GM12864 (cell line): ENCODE data around the gene THAP8.

ENCODE experiments used
- DNase-seq: peaks from one replicate; pipeline ENCODE4 v3.0.0-alpha.2; 2011; ENCODE audit warnings: low read depth
- H3K4me3 ChIP-seq: 2 replicates; pipeline ENCODE4 v1.5.1; 2011; ENCODE audit warnings: mild to moderate bottlenecking, low read depth, low read length, control low read depth
- TF ChIP-seq, protein P1 (sequence below): IDR thresholded peaks from 2 replicates; pipeline ENCODE4 v1.5.1; 2011; ENCODE audit warnings: low read depth, mild to moderate bottlenecking, moderate library complexity, low read length, control low read depth, inconsistent platforms; ENCODE audit errors: missing control alignments

Gene THAP8

DNA sequence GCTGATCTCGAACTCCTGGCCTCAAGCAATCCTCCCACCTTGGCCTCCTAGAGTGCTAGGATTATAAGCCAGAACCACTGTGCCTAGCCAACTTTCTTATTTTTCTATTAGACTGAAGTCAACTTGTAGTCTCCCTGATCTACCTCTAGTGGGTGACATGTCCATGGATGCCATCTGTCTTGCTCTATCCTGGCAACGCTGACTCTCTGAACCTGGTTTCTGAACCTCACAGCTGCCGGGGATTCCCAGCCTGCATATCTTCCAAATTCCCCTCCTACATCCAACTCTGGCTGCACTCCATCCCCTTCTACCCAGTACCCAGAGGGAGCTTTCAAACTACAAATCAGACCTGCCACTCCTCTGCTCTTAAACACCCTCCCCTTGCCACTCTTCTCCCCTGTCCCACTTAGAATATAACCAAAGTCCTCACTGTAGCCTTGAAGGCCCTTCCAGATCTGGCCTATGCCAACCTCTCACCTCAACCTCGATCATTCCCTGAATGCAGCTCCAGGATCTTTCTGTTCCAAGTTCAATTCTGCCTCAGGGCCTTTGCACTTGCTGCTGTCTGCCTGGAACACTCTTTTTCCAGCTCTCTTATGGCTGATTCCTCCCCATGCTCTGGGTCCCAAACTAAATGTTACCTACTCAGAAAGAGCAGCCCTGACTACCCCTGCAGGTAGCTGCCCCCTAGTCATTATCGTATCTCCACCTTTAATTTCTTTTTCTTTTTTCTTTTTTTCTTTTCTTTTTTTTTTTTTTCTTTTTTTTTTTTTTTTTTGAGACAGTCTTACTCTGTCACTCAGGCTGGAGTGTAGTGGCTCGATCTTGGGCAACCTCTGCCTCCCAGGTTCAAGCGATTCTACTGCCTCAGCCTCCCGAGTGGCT lies 23.6 kb downstream of the THAP8 start:
- H3K4me3 ChIP-seq = no peak overlapping the region
- no peak for DNase-seq
- TF ChIP-seq, protein P1, sequence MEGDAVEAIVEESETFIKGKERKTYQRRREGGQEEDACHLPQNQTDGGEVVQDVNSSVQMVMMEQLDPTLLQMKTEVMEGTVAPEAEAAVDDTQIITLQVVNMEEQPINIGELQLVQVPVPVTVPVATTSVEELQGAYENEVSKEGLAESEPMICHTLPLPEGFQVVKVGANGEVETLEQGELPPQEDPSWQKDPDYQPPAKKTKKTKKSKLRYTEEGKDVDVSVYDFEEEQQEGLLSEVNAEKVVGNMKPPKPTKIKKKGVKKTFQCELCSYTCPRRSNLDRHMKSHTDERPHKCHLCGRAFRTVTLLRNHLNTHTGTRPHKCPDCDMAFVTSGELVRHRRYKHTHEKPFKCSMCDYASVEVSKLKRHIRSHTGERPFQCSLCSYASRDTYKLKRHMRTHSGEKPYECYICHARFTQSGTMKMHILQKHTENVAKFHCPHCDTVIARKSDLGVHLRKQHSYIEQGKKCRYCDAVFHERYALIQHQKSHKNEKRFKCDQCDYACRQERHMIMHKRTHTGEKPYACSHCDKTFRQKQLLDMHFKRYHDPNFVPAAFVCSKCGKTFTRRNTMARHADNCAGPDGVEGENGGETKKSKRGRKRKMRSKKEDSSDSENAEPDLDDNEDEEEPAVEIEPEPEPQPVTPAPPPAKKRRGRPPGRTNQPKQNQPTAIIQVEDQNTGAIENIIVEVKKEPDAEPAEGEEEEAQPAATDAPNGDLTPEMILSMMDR = no peak

DNA sequence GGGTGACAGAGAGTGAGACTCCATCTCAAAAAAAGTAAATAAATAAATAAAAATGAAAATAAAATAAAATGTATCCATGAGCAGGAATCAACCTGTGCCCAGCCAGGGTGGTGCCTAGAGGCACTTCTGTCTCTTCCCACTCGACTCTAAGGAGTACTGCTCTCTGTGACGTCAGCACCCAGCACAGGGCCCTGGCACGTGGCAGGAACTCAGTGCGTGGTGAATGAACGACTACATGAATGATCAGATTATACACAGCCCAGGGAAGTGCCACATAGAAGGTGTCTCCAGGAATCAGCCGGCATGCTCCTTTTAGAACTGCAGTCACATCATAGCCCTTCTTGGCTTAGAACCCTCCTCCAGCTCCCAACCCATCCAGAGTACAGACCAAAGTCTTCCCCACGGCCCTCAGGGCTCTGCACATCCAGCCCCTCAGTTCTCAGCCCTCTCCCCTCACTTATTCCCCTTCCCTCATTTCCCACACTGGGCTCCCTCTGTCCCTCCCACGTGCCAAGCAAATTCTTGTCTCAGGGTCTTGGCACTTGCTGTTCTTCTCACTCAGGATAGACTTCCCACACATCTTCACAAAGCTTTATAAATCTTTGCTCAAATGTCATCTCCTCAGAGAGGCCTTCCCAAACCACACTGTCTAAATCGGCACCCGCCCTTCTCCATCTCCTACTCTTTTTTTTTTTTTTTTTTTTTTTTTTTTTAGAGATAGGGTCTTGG lies 25.6 kb downstream of the THAP8 start:
- TF ChIP-seq, protein P1 = no peak
- no peak overlapping the region for H3K4me3 ChIP-seq
- DNase-seq = no peak

DNA sequence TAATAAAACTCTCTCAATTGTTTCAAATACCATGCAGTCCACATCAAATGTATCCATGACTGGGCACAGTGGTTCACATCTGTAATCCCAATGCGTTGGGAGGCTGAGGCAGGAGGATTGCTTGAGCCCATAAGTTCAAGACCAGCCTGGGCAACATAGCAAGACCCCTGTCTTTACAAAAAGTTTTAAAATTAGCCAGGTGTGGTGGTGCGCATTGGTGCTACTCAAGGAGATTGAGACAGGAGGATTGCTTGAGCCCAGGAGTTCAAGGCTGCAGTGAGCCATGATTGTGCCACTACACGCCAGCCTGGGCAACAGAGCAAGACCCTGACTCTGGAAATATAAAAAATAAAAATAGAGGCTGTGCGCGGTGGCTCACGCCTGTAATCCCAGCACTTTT lies 26.4 kb downstream of the THAP8 start:
- no peak for DNase-seq
- H3K4me3 ChIP-seq = no peak overlapping the region
- TF ChIP-seq, protein P1 = no peak

DNA sequence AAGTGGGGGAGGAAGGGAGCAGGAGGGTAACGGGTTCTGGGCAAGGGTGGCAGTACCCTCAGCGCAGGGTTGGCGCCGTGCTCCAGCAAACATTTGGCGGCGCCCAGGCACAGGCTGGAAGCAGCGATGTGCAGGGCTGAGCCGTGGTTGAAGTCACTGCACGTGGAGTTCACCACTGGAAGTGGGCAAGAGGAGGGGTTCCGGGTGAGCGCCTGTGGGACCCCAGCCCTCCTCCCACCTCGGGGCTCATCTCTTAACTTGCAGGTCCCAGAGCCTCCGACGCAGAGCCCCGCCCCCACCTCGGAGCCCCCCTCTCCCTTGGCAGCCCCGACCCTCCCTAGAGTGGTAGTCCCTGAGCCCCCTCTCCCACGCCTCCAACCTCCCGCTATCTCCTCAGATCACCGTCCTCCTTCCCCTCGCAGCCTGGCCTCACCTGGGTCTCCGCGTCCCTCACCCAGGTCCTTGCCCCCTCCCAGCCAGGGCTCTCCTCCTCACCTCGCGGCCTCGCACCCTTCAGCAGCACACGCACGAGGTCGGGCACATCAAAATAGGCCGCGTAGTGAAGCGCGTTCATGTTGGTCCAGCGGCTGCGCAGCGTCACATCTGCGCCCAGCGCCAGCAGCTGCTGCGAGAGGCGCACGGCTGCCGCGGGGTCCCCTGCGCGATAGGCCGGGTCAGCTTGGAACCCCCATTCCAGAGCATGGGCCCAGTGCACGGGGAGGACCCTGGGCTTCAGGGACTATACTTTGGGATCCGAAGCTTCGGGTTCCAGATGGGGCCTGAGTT lies 27.8 kb downstream of the THAP8 start:
- TF ChIP-seq, protein P1 = no peak
- DNase-seq = no peak
- no peak overlapping the region for H3K4me3 ChIP-seq

DNA sequence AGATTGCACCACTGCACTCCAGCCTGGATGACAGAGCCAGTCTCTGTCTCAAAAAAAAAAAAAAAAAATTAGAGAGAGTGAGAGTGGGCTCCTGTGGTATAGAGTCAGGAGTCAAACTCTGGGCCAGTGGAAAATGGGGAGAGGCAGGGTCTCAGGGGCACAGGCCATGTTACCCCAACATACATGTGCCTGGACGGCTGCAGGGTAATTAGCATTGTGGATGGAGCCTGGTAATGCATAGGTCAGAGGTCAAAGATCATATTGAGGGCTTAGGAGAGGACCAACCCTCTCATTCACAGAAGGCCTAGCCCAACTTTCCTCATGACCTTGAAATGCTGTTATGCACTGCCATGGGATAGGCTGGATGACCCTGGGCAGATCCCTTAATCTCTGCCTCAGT lies 28.5 kb downstream of the THAP8 start:
- no peak overlapping the region for H3K4me3 ChIP-seq
- TF ChIP-seq, protein P1 = no peak
- no peak for DNase-seq

DNA sequence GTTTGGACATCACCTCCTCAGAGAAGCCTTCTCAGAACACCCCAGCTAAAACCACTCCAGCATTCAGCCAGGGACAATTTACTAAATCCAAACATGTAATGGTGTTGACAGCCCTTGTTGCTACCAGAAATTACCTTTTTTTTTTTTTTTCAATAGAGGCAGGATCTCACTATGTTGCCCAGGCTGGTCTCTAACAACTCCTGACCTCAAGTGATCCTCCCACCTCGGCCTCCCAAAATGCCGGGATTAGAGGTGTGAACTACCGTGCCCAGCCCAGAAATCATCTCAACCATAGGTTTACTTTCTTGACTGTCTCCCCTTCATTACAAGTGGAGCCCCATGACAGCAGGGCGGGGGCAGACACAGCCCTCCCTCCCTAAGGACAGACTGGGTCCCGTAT lies 30.7 kb downstream of the THAP8 start:
- DNase-seq = no peak
- H3K4me3 ChIP-seq = no peak overlapping the region
- TF ChIP-seq, protein P1 = no peak
